HEK293 (cell line): Measurements from ENCODE around the gene KRTAP5-7.

ENCODE experiments used
- CTCF ChIA-PET: fragments of 350-600 bp; formaldehyde crosslinking; extraction: SDS; loops from one replicate; lab custom pipeline; 2021; ENCODE audit warnings: antibody characterized with exemption; lab: Yijun Ruan, JAX
- POLR2A ChIA-PET: fragments of 300-600 bp; formaldehyde crosslinking; extraction: SDS; loops from one replicate; lab custom pipeline; 2020; ENCODE audit warnings: antibody characterized with exemption, inconsistent platforms; lab: Yijun Ruan, JAX
- H3K27ac ChIP-seq: fragments of 200-500 bp; sonication (Bioruptor generic); 2 replicates; pipeline ENCODE4 v1.5.1; 2014; ENCODE audit warnings: low read depth, low read length, control low read depth, inconsistent platforms; ENCODE audit errors: extremely low read depth
- H3K36me3 ChIP-seq, 2 experiments: fragments of 200-500 bp in 1 of 2; sonication (Bioruptor generic) in 1 of 2; 1 replicate in 1 of 2; 2 replicates in 1 of 2; pipeline ENCODE4 v1.5.1; 2014 to 2017; ENCODE audit warnings: inconsistent platforms in 2 of 2, low read length in 2 of 2; ENCODE audit not compliant: control insufficient read depth in 2 of 2, insufficient read depth in 1 of 2
- H3K4me1 ChIP-seq: fragments of 200-500 bp; sonication (Bioruptor generic); 2 replicates; pipeline ENCODE4 v1.5.1; 2014; ENCODE audit warnings: mild to moderate bottlenecking, low read length, inconsistent platforms; ENCODE audit not compliant: control insufficient read depth, insufficient read depth
- H3K4me3 ChIP-seq: 2 replicates; pipeline ENCODE4 v1.5.1; 2011; ENCODE audit warnings: low read depth, mild to moderate bottlenecking, control low read depth, low read length, moderate library complexity
- H3K9me3 ChIP-seq: fragments of 200-500 bp; sonication (Bioruptor generic); 2 replicates; pipeline ENCODE4 v1.5.1; 2014; ENCODE audit warnings: low read depth, low read length, inconsistent platforms; ENCODE audit not compliant: control insufficient read depth, insufficient read depth
- EGR2 ChIP-seq: fragments of 450-650 bp; formaldehyde crosslinking; IDR thresholded peaks from 2 replicates; pipeline ENCODE4 v1.5.1; 2016; ENCODE audit warnings: low read depth, missing biosample characterization, missing genetic modification characterization
- IKZF3 ChIP-seq: fragments of 450-650 bp; IDR thresholded peaks from 2 replicates; pipeline ENCODE4 v1.5.0; 2018; ENCODE audit warnings: missing biosample characterization, mild to moderate bottlenecking, missing genetic modification characterization, moderate library complexity
- KLF9 ChIP-seq: fragments of 450-650 bp; formaldehyde crosslinking; IDR thresholded peaks from 2 replicates; pipeline ENCODE4 v1.5.1; 2016; ENCODE audit warnings: missing biosample characterization, missing genetic modification characterization, low read depth
- PRDM1 ChIP-seq: fragments of 450-650 bp; formaldehyde crosslinking; IDR thresholded peaks from 2 replicates; pipeline ENCODE4; 2016; ENCODE audit warnings: missing biosample characterization, missing genetic modification characterization
- ZBTB17 ChIP-seq: fragments of 450-650 bp; formaldehyde crosslinking; IDR thresholded peaks from 2 replicates; pipeline ENCODE4 v1.5.1; 2016; ENCODE audit warnings: missing biosample characterization, missing genetic modification characterization
- ZBTB6 ChIP-seq: fragments of 450-650 bp; formaldehyde crosslinking; IDR thresholded peaks from 2 replicates; pipeline ENCODE4 v1.5.1; 2017; ENCODE audit warnings: missing biosample characterization, missing genetic modification characterization
- ZFP69B ChIP-seq: fragments of 450-650 bp; formaldehyde crosslinking; IDR thresholded peaks from 2 replicates; pipeline ENCODE4 v1.5.1; 2016; ENCODE audit warnings: missing biosample characterization, missing genetic modification characterization
- ZIC2 ChIP-seq: fragments of 450-650 bp; formaldehyde crosslinking; IDR thresholded peaks from 2 replicates; pipeline ENCODE4 v1.5.1; 2016; ENCODE audit warnings: missing biosample characterization, missing genetic modification characterization
- ZNF10 ChIP-seq: fragments of 450-650 bp; formaldehyde crosslinking; IDR thresholded peaks from 2 replicates; pipeline ENCODE4 v1.5.1; 2017; ENCODE audit warnings: missing biosample characterization, missing genetic modification characterization
- ZNF146 ChIP-seq: fragments of 450-650 bp; formaldehyde crosslinking; IDR thresholded peaks from 2 replicates; pipeline ENCODE4 v1.5.1; 2016; ENCODE audit warnings: missing biosample characterization, missing genetic modification characterization
- ZNF157 ChIP-seq: fragments of 450-650 bp; formaldehyde crosslinking; IDR thresholded peaks from 2 replicates; pipeline ENCODE4 v1.5.1; 2016; ENCODE audit warnings: missing biosample characterization, missing genetic modification characterization
- ZNF18 ChIP-seq: fragments of 450-650 bp; formaldehyde crosslinking; IDR thresholded peaks from 2 replicates; pipeline ENCODE4 v1.5.1; 2016; ENCODE audit warnings: missing biosample characterization, missing genetic modification characterization
- ZNF202 ChIP-seq: fragments of 450-650 bp; formaldehyde crosslinking; IDR thresholded peaks from 2 replicates; pipeline ENCODE4 v1.5.1; 2016; ENCODE audit warnings: missing biosample characterization, missing genetic modification characterization, borderline replicate concordance
- ZNF24 ChIP-seq: fragments of 450-650 bp; formaldehyde crosslinking; IDR thresholded peaks from 2 replicates; pipeline ENCODE4 v1.5.1; 2016; ENCODE audit warnings: missing biosample characterization, missing genetic modification characterization
- ZNF341 ChIP-seq: fragments of 450-650 bp; formaldehyde crosslinking; IDR thresholded peaks from 2 replicates; pipeline ENCODE4; 2016; ENCODE audit warnings: low read depth, missing biosample characterization, missing genetic modification characterization
- ZNF366 ChIP-seq: fragments of 450-650 bp; formaldehyde crosslinking; conservative IDR thresholded peaks from 2 replicates; pipeline ENCODE4 v1.5.1; 2016; ENCODE audit warnings: missing biosample characterization, missing genetic modification characterization
- ZNF488 ChIP-seq: fragments of 450-650 bp; formaldehyde crosslinking; IDR thresholded peaks from 2 replicates; pipeline ENCODE4 v1.5.1; 2016; ENCODE audit warnings: missing biosample characterization, missing genetic modification characterization
- ZNF626 ChIP-seq: fragments of 450-650 bp; sonication (Bioruptor Pico); formaldehyde crosslinking; IDR thresholded peaks from 2 replicates; pipeline ENCODE4 v1.5.1; 2018; ENCODE audit warnings: missing biosample characterization, missing genetic modification characterization, inconsistent platforms
- ZNF639 ChIP-seq: fragments of 450-650 bp; formaldehyde crosslinking; IDR thresholded peaks from 2 replicates; pipeline ENCODE4 v1.5.1; 2016; ENCODE audit warnings: missing biosample characterization, missing genetic modification characterization
- ZNF692 ChIP-seq: fragments of 450-650 bp; formaldehyde crosslinking; IDR thresholded peaks from 2 replicates; pipeline ENCODE4 v1.5.1; 2016; ENCODE audit warnings: missing biosample characterization, missing genetic modification characterization
- ZNF701 ChIP-seq: fragments of 450-650 bp; formaldehyde crosslinking; IDR thresholded peaks from 2 replicates; pipeline ENCODE4 v1.5.1; 2016; ENCODE audit warnings: missing biosample characterization, missing genetic modification characterization
- TF ChIP-seq, protein P1 (sequence below): fragments of 450-650 bp; formaldehyde crosslinking; IDR thresholded peaks from 2 replicates; pipeline ENCODE4; 2016; ENCODE audit warnings: missing biosample characterization, missing genetic modification characterization
- TF ChIP-seq, protein P2 (sequence below): fragments of 450-650 bp; formaldehyde crosslinking; IDR thresholded peaks from 2 replicates; pipeline ENCODE4 v1.5.1; 2016; ENCODE audit warnings: missing biosample characterization, missing genetic modification characterization

The KRTAP5-7 gene

GRCh38 chr11:71557257-71557656 is 30.2 kb downstream of the KRTAP5-7 start:
- Histone ChIP-seq H3K9me3 (no peaks in the 10 kb centered on the region), H3K4me3 (no peak overlapping the region), H3K27ac (no peak overlapping the region), H3K4me1 (no peaks in the 10 kb centered on the region), H3K36me3 (no peaks in the 10 kb centered on the region)
- POLR2A ChIA-PET, result no interaction called here
- TF ChIP-seq KLF9 (tag by site-specific recombination) (no peak), ZBTB6 (tag by site-specific recombination) (no peak), ZNF626 (no peak), ZNF488 (tag by site-specific recombination) (no peak), EGR2 (tag by site-specific recombination) (no peak), ZNF202 (tag by site-specific recombination) (no peak), ZBTB17 (tag by site-specific recombination) (no peak), ZNF146 (no peak), ZNF24 (tag by site-specific recombination) (no peak), ZNF18 (tag by site-specific recombination) (no peak), IKZF3 (no peak), ZIC2 (no peak), ZNF10 (tag by site-specific recombination) (no peak), ZNF341 (tag by site-specific recombination) (no peak), ZNF366 (no peak), ZFP69B (tag by site-specific recombination) (no peak), ZNF701 (tag by site-specific recombination) (no peak)
- TF ChIP-seq, protein P1, sequence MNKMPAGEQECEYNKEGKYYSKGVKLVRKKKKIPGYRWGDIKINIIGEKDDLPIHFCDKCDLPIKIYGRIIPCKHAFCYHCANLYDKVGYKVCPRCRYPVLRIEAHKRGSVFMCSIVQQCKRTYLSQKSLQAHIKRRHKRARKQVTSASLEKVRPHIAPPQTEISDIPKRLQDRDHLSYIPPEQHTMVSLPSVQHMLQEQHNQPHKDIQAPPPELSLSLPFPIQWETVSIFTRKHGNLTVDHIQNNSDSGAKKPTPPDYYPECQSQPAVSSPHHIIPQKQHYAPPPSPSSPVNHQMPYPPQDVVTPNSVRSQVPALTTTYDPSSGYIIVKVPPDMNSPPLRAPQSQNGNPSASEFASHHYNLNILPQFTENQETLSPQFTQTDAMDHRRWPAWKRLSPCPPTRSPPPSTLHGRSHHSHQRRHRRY (tag by site-specific recombination), result no peak
- TF ChIP-seq, protein P2, sequence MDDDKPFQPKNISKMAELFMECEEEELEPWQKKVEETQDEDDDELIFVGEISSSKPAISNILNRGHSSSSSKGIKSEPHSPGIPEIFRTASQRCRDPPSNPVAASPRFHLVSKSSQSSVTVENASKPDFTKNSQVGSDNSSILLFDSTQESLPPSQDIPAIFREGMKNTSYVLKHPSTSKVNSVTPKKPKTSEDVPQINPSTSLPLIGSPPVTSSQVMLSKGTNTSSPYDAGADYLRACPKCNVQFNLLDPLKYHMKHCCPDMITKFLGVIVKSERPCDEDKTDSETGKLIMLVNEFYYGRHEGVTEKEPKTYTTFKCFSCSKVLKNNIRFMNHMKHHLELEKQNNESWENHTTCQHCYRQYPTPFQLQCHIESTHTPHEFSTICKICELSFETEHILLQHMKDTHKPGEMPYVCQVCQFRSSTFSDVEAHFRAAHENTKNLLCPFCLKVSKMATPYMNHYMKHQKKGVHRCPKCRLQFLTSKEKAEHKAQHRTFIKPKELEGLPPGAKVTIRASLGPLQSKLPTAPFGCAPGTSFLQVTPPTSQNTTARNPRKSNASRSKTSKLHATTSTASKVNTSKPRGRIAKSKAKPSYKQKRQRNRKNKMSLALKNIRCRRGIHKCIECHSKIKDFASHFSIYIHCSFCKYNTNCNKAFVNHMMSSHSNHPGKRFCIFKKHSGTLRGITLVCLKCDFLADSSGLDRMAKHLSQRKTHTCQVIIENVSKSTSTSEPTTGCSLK (tag by site-specific recombination), result no peak
- CTCF ChIA-PET, result no interaction called here

- no peaks in the 10 kb centered on the region for H3K4me1 ChIP-seq
- no peak overlapping the region for H3K27ac ChIP-seq
- no peaks in the 10 kb centered on the region for H3K9me3 ChIP-seq
- ChIA-PET POLR2A (no interaction called here), CTCF (no interaction called here)
- no peak overlapping the region for H3K4me3 ChIP-seq
- no peaks in the 10 kb centered on the region for H3K36me3 ChIP-seq
- TF ChIP-seq ZNF639 (no peak), ZNF157 (no peak), ZNF202 (tag by site-specific recombination) (no peak), PRDM1 (tag by site-specific recombination) (no peak), ZNF18 (tag by site-specific recombination) (no peak), ZNF692 (no peak)
These were observed 31.9 kb downstream of the KRTAP5-7 start for GRCh38 chr11:71558996-71559395.
